Measurements from ENCODE around the gene GIT1.
A peak's percentile ranks its signal among the peaks of the same experiment; 100 is the strongest.

Gene GIT1

DNA sequence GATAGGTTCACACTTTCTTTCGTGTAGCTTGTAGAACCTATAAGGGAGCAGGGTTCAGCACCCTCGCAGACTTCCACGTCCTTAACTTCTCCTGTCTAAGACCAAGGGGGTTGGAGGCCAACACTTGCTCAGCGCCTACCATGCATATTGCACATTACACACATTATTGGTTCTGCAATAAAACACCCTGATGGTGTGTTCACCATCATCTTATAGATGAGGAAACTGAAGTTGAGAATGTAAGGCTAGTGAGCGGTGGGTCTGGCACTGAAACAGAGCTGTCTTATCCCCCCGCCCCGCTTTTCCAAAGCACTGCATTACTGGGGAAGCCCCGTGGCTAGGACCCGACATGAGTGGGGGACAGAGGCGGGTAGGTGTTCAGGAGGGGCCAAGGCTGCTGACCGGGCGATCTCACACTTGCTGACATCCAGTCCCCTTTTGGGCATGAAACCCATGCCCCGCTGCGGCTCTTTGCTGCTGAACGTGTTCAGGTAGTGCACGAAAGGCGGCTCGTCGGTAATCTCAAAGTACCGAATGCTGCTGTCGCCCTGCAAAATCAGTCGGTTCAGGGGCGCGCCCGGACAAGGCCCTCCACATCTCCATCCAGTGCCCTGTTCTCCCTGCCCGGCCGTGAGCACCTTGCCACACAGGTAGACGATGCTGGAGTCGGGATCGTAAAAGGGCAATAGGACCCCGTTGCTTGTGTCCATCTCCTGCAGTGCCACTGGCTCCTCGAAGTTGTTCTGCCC is 27.0 kb upstream of the GIT1 start:
- no peak for DNase-seq (ENCODE audit: low spot score)

GRCh38 chr17:29615492-29616299 is 26.2 kb upstream of the GIT1 start:
- DNase-seq (ENCODE audit: low spot score), result peak; percentile 83

DNA sequence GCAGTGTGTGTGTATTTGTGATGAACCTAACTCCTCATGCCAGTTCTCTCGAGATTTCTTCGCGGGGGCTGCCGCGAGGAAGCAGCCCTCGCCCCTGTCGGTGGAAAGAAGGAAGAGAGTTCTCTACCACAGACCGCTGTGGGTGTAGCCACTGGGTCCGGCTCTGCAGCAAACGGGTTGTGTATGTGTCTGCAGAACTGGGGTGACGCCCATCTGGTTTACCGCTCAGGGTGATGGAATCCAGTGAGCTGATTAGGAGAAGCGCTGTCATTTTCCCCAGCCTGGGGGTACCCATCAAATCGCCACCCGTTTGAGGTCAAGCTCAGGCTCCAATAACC is 25.6 kb upstream of the GIT1 start:
- DNase-seq (ENCODE audit: low spot score), result peak; percentile 64

DNA sequence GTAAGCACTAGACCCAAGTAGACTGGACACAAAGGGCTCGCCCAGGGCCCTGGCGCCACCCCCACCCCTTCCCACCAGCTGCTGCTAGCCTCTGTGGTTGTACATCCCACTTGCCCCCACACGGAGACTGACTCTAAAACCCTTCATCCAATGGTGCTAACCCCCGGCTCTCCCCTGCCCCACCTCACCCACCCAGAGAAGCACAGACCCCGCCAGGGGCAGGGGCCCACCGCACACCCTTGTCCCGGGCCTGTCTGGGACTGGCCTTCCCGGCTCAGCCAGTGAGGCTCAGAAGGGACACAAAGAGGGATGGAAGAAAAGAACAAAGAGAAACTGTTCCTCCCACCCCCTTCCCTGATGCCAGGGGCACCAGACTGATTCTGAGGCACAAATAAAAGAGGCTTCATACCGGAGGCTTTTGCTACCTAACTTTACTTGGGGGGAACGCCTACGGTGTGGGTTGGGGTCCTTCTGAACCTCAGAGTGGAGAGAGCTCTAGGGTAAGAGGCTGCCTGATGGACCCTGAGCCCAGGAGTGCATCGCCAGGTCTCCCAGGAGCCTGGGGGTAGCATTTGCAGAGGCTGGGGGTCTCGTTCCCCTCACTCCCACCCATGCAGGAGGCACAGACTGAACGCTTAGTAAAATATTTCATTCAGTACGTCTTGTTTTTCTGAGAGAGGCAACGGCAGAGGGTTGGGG is 25.1 kb upstream of the GIT1 start:
- no peak for DNase-seq (ENCODE audit: low spot score)

DNA sequence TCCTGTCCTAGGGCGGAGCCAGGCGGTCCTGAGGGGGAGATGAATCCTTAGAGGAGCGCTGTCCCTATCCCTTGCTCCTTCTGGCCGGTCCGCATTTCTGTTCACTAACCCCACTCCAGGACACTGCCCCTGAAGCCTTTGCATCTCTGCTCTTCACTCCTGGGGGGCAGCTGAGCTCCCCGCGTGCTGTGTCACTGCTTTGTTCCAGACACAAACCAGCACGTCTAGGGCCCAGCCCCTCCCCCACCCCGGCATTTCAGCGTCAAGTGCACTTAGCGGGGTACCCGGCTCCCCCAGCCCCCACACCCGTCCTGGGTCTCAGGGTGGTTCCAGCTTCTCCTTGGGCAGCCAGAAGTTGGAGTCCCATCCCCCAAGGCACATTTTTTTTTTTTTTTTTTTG is 24.4 kb upstream of the GIT1 start:
- no peak for DNase-seq (ENCODE audit: low spot score)

GRCh38 chr17:29613352-29613837 is 23.9 kb upstream of the GIT1 start:
- peak; percentile 97 for DNase-seq (ENCODE audit: low spot score)

- no peak for DNase-seq (ENCODE audit: low spot score)
Measured at GRCh38 chr17:29612404-29613280, 23.2 kb upstream of the GIT1 start.

DNA sequence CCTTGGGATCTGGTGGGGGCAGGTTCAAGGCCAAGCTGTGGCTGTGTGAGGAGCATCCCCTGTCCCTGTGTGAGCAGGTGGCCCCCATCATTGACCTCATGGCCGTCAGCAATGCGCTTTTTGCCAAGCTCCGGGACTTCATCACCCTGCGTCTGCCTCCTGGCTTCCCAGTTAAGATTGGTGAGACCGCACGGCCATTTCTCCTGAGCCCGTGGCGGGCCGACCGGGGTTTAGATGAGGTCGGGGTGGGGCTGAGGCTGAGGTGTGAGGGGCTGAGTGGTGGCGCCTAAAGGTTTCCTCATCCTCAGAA is 22.6 kb upstream of the GIT1 start:
- no peak for DNase-seq (ENCODE audit: low spot score)

DNA sequence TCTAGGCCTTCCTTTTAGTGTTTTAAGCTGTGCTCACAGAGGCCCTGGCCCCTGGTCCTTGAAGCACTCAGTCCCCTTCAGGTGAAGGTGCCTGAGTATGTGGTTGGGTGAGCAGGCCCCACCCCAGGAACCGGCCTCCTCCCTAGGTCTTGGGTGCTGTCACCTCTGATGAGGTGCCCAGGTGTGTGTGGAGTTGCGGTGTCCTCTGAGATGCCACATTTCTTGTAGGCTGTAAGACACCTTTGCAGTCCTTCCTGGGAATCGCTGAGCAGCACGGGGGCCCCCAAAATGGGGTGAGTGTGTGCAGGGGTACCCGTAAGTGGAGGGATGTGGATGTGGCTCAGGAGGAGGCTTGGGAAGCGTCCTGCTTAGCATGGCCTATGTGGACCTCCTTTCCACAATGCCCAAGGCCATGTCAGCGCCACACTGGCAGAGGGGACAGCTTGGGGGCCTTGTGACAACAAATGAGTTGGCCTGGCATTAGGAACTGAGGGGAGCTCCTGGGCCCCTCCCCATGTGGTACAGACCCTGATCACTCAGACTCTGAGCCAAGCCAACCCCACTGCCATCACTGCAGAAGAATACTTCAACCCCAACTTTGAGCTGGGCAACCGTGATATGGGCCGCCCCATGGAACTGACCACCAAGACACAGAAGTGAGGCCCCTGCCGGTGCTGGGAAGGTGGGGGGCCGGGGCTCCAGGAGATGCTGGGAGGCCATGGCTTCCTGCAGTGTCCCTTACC is 22.1 kb upstream of the GIT1 start:
- no peak for DNase-seq (ENCODE audit: low spot score)

GRCh38 chr17:29610395-29610794 is 20.9 kb upstream of the GIT1 start:
- no peak for DNase-seq (ENCODE audit: low spot score)

DNA sequence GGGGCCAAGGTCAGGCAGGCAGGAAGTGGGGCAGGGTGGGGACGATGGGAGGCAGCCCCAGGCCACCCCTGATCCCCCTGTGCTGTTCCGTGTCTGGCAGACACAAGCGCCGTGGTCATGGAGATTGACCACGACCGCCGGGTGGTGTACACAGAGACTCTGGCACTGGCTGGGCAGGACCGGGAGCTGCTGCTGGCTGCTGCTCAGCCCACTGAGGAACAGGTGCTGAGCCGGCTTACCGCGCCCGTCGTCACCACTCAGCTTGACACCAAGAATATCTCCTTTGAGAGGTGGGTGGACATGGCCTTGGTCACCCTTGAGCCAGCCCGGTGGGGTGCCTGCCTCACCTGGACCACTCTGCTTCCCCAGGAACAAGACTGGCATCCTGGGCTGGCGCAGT is 19.5 kb upstream of the GIT1 start:
- no peak for DNase-seq (ENCODE audit: low spot score)

- no peak for DNase-seq (ENCODE audit: low spot score)
Measured at GRCh38 chr17:29607557-29608195, 18.2 kb upstream of the GIT1 start.

DNA sequence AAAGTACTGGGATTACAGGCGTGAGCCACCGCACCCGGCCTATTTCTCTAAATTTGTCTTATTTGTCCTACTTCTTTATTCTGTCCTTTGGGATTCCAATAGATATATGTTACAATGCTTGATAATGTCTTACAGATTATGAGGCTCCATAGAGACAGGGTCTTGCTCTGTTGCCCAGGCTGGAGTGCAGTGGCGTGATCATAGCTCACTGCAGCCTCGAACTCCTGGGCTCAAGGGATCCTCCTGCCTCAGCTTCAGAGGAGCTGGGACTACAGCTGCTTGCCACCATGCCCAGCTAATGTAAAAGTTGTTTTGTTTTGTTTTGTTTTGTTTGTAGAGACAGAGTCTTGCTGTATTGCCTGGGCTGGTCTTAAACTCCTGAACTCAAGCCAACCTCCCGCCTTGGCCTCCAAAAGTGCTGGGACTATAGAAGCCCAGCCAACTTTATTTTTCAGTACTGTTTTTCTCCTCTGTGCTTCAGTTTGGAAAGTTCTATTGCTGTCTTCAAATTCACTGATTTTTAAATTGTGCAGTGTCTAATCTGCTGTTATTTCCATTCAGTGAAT is 13.7 kb upstream of the GIT1 start:
- no peak for DNase-seq (ENCODE audit: low spot score)

DNA sequence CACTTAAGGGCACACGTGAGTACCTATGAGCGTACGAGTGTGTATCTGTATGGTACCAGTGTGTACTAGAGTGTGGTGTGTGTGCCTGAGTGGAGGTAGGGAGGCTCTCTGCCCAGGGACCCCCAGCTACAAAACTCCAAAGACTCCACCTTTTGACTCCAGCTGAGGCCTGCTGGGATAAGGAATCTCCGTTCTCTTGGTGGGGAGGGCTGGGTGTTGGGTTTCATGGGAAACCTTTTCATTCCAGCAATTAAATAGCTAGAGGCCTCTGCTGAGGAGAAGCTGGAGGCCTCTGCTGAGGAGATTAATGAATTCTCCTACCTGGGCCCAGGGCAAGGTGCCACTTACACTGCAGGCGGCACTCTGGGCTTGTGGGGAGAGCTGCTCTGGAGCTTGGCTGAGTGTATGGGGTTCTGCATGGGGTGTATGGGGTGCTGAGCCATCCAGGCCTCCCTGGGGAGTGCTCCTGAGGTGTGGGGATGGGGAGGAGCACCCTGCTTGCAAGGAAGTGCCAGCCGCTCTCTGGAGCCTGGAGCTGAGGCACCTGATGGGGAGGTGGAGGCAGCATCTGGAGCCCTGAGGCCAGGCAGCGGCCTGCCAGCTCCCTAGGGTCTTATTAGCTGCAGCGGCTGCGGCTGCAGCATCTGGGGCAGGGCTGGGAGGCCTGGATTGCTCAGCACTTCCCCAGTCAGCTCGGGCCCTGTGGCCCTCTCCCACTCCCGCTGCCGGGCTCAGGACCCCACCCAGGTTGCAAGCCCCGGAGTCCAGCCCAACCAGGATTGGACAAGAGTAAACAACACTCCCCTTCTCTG is 8.1 kb upstream of the GIT1 start:
- no peak for DNase-seq (ENCODE audit: low spot score)

GRCh38 chr17:29596811-29597210 is 7.4 kb upstream of the GIT1 start:
- no peak for DNase-seq (ENCODE audit: low spot score)

GRCh38 chr17:29595943-29596774 is 6.7 kb upstream of the GIT1 start:
- DNase-seq (ENCODE audit: low spot score), result no peak

GRCh38 chr17:29595107-29595942 is 5.9 kb upstream of the GIT1 start:
- DNase-seq (ENCODE audit: low spot score), result no peak
